Activated T-helper 17 cell treated with anti-CD3 and anti-CD28 coated beads, Interleukin-2, amount 50 U/mL, for 72 hours (primary cell): ENCODE results near the gene TSPAN5. TPM values are rescaled to one million over a fixed set of nuclear protein-coding genes. Genes with fewer than 3 reads are reported as not detected.

ENCODE experiments used
- ATAC-seq: fragments of 150-1000 bp; cut with Tn5 transposase; replicated peaks from 2 replicates; pipeline ENCODE4 v1.10.0; 2021; ENCODE audit warnings: mild to moderate bottlenecking, moderate library complexity
- H3K27ac Mint-ChIP-seq: one replicate; pipeline ENCODE4 v1.8.0; 2022; ENCODE audit warnings: mixed read lengths
- H3K27me3 Mint-ChIP-seq: one replicate; pipeline ENCODE4 v1.8.0; 2022; ENCODE audit warnings: mixed read lengths
- H3K36me3 Mint-ChIP-seq: one replicate; pipeline ENCODE4 v1.8.0; 2022; ENCODE audit warnings: low read depth, mild to moderate bottlenecking, mixed read lengths
- H3K4me1 Mint-ChIP-seq: one replicate; pipeline ENCODE4 v1.8.0; 2022; ENCODE audit warnings: mixed read lengths
- H3K4me3 Mint-ChIP-seq: one replicate; pipeline ENCODE4 v1.8.0; 2022; ENCODE audit warnings: mild to moderate bottlenecking, mixed read lengths
- H3K9me3 Mint-ChIP-seq: one replicate; pipeline ENCODE4 v1.8.0; 2022; ENCODE audit warnings: mixed read lengths
- total RNA-seq, 2 donors: library from RNA; stranded (reverse); gene quantifications; one replicate each; pipeline ENCODE4 v1.2.3, GENCODE V29; 2022

Gene TSPAN5
- total RNA-seq, 2 donors from 2014 or later, result 17.8 to 19.0 TPM

DNA sequence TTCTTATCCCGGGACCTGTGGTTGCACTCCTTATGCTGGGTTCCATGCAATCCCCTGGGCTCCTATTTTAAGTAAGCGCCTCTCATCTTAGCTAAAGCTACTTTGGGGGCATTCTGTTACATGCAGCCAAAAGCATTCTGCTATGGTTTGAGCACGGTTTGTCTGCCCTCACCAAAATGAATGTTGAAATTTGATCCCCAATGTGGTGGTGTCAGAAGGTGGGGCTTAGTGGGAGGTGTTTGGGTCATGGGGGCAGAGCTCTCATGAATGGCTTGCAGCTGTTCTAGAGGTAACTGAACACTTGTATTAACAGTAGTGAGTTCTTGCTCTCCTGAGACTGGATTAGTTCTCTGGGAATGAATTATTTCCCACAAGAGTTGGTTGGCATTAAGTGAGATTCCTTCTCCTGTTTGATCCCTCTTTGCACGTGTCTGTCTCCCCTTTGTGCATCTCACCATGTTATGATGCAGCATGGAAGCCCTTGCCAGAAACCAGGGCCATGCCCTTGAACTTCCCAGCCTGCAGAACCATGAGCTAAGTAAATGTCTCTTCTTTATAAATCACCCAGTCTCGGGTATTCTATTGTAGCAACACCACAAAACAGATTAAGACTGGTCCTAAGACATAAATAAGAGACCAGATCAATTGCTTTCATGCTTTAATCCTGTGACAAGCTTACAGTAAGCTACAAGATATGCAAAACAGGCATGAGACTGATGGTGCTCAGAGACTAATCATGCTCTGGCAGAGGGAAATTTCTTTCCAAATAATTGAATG, 141.8 kb downstream of the TSPAN5 start:
- Mint-ChIP-seq H3K9me3 (no peaks in the 10 kb centered on the region), H3K4me1 (peaks cover 47% of the 10 kb centered on the region), H3K36me3 (no peaks in the 10 kb centered on the region), H3K27ac (no peak overlapping the region), H3K27me3 (no peaks in the 10 kb centered on the region), H3K4me3 (peak overlapping the region; percentile 34)
- ATAC-seq, result no peak

DNA sequence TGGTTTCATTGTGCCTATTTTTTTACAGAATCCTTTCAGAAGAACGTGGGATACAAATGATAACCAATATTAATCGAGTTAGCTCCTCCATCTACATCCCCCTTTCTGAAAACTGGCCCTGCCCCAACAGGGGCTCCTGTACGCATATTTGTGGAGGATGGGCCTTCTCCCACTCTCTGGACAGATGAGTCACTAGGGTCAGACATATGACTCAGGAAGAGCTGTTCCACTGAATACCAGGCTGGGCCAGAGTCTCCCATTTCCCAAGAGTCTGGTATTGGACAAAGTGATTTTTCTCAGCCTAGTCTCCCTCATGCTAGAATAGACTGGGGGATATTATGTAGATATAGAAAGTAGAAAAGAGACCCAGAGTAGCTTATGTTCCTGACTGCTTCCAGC, 142.4 kb downstream of the TSPAN5 start:
- Mint-ChIP-seq H3K27ac (peak overlapping the region; percentile 9), H3K9me3 (no peaks in the 10 kb centered on the region), H3K4me1 (peaks cover 51% of the 10 kb centered on the region)

DNA sequence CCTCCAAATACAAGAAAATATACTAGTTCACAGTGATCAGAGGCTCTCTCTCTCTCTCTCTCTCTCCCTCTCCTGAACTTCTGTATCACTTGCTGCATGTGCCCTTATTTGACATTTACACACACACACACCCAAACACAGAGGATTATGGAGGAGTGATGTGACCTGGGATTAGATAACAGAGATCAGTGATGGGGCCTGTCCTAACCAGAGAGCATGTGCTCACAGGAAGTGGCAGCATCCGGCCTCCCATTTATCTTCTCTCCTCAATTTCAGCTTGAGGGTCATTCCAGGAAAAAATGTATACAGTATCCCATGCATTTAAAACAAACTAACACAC, 143.0 kb downstream of the TSPAN5 start:
- Mint-ChIP-seq H3K27ac (no peak overlapping the region), H3K27me3 (no peaks in the 10 kb centered on the region), H3K4me3 (no peak overlapping the region), H3K36me3 (no peaks in the 10 kb centered on the region), H3K9me3 (no peaks in the 10 kb centered on the region), H3K4me1 (peaks cover 56% of the 10 kb centered on the region)
- ATAC-seq, result no peak

More for the DNA sequence above, 142.4 kb downstream of the TSPAN5 start:
- H3K4me3 Mint-ChIP-seq, result no peak overlapping the region
- H3K36me3 Mint-ChIP-seq, result no peaks in the 10 kb centered on the region
- H3K27me3 Mint-ChIP-seq, result no peaks in the 10 kb centered on the region
- ATAC-seq, result no peak

DNA sequence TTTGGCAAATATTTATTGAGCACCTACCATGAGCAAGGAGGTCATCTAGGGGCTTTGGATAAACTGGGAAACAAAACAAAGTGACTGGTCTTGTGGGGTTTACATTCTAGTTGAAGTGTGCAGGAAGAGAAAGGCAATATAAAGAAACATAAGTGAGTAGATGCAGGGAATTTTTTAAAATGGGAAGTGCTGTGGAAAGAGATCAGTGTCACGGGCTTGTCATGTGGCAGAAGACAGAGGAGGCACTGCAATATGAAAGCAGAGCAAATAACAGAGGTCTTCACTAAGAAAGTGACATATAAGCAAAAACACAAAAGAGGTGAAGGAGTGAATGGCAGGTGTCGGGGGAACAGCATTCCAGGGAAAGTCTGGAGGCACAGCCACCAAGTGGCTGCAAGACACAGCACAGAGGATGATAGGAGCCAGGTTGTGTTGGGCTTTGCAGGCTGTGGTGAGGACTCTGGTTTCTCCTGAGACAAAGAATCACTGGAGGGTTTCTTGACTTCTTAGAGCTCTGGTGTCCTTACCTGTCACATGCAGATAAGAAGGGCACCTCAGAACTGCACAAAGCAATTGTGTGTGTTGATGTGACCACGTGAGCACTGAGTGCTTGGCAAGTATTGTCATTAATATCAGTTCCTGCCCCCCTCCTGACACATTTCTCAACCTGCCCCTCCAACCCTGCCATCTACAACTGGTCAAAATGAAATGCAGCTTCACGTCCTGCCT, 143.5 kb downstream of the TSPAN5 start:
- no peak for ATAC-seq
- H3K4me3 Mint-ChIP-seq, result no peak overlapping the region
- H3K4me1 Mint-ChIP-seq, result peaks cover 51% of the 10 kb centered on the region
- H3K27me3 Mint-ChIP-seq, result no peaks in the 10 kb centered on the region
- H3K27ac Mint-ChIP-seq, result no peak overlapping the region
- H3K36me3 Mint-ChIP-seq, result no peaks in the 10 kb centered on the region
- no peaks in the 10 kb centered on the region for H3K9me3 Mint-ChIP-seq

DNA sequence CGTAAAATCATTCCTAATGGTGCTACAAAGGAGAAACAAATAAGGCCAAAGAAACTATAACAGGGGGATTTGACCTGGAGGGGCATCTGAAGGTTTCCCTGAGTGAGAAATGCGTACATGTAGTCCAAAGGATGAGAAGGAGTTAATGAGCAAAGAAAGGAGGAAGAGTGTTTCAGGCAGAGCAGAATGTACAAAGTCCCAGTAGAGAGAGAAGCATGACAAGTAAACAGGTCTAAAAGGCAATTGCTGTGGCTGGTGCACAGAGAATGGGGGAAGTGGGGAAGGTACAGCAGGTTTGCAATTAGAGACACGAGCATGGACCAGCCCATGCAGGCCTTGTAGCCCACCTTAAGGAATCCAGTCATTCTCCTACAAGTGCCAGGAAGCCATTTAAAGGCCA, 145.5 kb downstream of the TSPAN5 start:
- Mint-ChIP-seq H3K4me1 (peaks cover 38% of the 10 kb centered on the region), H3K27ac (no peak overlapping the region), H3K9me3 (no peaks in the 10 kb centered on the region), H3K27me3 (no peaks in the 10 kb centered on the region), H3K36me3 (no peaks in the 10 kb centered on the region), H3K4me3 (no peak overlapping the region)
- ATAC-seq, result no peak

DNA sequence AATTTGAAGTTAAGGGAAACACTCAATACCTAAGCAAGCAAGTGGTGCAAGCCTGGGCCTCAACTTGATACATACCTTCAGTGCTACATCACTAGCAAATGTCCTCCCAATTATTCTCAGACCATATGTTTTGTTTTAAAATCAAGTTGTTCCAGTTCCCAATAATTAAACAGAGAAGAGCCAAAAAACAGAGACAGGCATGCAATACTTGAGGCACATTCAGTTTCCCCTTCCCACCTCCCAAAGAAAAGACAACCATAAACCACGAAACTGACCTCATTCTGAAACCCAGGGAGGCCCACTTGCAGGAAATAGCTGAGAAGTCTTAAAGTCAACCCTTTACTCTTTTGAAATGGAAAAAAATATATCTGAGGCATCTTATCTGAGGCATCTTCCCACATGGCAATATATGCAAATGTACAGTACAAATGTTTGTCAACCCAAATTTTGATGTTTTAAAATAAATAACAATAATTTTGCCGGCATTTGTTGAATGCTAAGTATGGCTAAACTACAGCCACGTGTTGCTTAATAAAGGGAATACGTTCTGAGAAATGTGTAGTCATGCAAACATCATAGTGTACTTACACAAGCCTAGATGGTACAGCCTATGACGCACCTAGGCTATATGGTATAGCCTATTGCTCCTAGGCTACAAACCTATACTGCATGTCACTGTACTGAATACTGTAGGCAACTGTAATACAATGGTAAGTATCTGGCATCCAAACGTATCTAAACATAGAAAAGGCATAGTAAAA, 147.5 kb downstream of the TSPAN5 start:
- Mint-ChIP-seq H3K4me3 (peak overlapping the region; percentile 51), H3K9me3 (no peaks in the 10 kb centered on the region), H3K36me3 (peaks cover 15% of the 10 kb centered on the region)

DNA sequence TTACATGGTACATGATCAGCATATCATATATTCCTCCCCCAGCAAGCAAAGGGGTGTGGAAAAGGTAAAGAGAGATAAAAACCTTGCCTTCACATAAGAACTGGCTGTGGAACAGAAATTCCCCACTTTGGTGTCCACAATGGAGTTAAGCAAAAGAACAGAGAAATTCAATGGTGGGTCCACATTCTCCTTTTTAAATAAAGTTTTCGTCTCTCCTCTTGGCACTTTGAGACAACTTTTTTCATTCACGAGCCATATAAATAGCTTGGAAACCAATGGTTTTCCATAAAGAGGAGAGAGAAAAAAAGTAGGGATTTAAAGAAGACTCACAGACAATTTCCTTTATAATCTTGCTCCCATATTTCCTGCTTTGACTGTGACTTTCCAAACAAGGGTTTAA, 148.1 kb downstream of the TSPAN5 start:
- Mint-ChIP-seq H3K4me3 (peak overlapping the region; percentile 51), H3K36me3 (peaks cover 20% of the 10 kb centered on the region), H3K27me3 (no peaks in the 10 kb centered on the region), H3K27ac (peak overlapping the region; percentile 77), H3K4me1 (peaks cover 22% of the 10 kb centered on the region), H3K9me3 (no peaks in the 10 kb centered on the region)
- no peak for ATAC-seq

More for the DNA sequence above, 147.5 kb downstream of the TSPAN5 start:
- ATAC-seq, result peak; percentile 92
- Mint-ChIP-seq H3K27ac (peak overlapping the region; percentile 77), H3K27me3 (no peaks in the 10 kb centered on the region), H3K4me1 (peaks cover 24% of the 10 kb centered on the region)

DNA sequence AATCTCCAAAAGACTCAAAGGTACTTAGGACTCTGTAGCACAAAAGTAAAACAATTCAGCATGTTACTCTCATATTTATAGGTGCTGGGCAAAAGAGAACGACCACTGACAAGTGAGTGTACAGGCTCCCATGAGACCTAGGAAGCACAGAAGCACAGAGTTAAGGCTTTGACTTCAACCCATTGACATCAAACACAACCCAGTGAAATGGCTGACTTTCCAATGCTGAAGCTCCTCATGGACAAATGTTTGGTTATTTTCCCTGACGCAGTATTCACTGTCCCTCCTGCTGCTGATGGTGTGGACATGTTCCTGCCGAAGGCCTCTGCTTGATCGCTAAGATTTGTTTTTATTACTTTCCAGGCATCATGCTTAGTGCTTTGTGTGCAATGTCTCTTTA, 148.7 kb downstream of the TSPAN5 start:
- ATAC-seq, result no peak
- H3K9me3 Mint-ChIP-seq, result no peaks in the 10 kb centered on the region
- H3K36me3 Mint-ChIP-seq, result peaks cover 23% of the 10 kb centered on the region
- H3K27me3 Mint-ChIP-seq, result no peaks in the 10 kb centered on the region
- H3K4me3 Mint-ChIP-seq, result no peak overlapping the region
- H3K27ac Mint-ChIP-seq, result no peak overlapping the region
- H3K4me1 Mint-ChIP-seq, result peaks cover 23% of the 10 kb centered on the region

DNA sequence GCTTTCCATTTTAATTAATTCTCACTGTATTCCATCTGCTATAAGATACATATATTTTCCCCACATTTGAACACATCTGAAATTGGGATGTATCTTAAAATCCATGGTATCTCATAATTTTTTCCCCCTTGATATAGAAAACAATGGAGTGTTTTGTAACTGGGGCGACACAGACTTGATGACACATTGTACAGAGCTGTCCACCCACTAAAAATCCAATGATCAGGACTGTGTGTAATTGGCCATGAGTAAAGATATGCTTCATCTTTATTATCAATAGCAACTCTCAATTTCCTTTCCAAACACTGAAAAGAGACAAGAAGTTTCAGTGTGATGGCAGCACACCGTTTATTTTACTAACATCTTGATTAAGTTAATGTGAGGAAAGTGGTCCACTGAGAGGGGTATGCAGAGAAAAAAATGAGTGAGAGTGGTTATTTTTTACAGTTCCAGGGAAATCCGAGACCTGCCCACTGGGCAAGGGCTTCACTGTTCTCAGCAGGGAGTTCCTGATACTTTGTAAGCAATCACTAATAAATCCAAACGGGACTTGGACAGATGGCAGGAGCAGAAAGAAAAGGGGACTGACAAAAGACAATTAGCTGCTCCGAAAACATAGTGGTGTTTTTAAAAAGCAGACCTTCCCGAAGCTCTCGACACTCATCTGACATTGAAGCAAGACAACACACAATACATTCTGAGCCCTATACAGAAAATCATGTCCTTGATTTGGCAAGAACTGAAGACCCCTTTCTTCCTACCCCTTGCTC, 149.4 kb downstream of the TSPAN5 start:
- peaks cover 23% of the 10 kb centered on the region for H3K36me3 Mint-ChIP-seq
- H3K27ac Mint-ChIP-seq, result no peak overlapping the region
- no peak for ATAC-seq
- peaks cover 23% of the 10 kb centered on the region for H3K4me1 Mint-ChIP-seq
- no peak overlapping the region for H3K4me3 Mint-ChIP-seq
- H3K9me3 Mint-ChIP-seq, result no peaks in the 10 kb centered on the region
- H3K27me3 Mint-ChIP-seq, result no peaks in the 10 kb centered on the region

DNA sequence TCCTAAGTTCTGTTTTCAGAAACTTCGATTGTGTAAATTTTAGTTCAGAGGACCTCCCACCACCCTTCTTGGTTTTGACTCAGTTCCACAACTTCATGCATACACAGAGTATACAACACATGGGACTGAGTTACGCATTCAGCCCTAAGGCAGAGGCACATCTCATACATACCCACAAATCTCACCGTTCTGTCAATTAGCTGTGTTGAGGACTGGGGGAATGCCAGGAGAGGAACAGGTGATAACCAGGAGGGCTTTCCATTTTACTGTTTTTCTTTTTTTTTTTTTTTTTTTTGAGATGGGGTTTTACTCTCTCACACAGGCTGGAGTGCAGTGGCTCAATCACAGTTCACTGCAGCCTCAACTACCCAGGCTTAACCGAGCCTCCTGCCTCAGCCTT, 150.2 kb downstream of the TSPAN5 start:
- Mint-ChIP-seq H3K4me1 (peaks cover 23% of the 10 kb centered on the region), H3K36me3 (peaks cover 23% of the 10 kb centered on the region), H3K27ac (no peak overlapping the region), H3K9me3 (no peaks in the 10 kb centered on the region), H3K27me3 (no peaks in the 10 kb centered on the region), H3K4me3 (no peak overlapping the region)
- ATAC-seq, result no peak

DNA sequence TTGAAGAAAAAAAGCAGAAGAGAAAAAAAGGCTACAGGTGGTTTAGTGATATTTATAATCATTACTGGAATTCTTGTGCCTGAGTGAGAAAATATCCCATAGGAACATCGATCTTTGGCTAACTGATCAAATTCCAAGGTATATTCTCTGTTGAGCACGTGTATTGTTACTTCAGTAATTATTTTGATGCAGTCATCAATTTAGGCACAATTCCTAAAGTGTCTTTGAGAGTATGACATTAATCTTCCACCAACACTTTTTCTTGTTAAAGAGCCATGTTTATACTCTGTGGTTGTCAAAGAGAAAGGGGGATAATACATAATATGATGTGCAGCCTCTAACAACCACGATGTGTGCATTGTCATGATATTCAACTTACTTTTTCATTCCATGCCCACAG, 151.1 kb downstream of the TSPAN5 start:
- Mint-ChIP-seq H3K27me3 (no peaks in the 10 kb centered on the region), H3K4me1 (peaks cover 22% of the 10 kb centered on the region), H3K36me3 (peaks cover 30% of the 10 kb centered on the region)

DNA sequence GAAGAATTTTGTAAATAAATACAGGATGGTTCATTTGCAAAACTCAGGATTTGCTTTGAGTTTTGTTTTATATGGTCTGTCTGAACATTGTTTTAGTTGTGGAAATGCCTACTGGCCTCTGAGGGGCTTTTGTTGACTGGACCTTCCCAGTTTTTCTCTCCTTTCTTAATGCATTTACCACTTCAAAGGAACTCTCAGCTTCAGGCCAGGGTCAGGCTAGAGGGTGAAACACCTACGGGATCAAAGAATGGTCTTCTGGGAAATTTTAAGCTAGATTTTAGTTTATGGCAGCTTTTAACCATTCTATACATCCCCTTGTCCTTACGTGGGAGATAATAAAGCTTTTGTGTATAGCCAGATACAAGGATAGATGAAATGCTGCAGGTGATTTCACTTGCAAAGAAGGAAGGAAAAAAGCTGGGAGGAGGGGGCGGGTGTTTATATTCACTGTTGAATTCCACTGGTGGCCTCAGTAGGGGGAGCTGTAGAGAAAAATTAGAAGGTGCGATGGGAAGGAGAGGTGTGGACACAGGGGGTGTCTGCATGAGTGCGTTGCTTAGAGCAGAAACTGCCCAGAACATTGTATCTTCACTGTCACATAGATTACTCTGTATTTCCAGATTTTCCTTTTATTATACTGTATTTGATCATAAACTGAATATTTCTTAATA, 151.8 kb downstream of the TSPAN5 start:
- Mint-ChIP-seq H3K27ac (no peak overlapping the region), H3K4me3 (no peak overlapping the region), H3K4me1 (peaks cover 28% of the 10 kb centered on the region), H3K27me3 (no peaks in the 10 kb centered on the region), H3K36me3 (peaks cover 30% of the 10 kb centered on the region), H3K9me3 (peaks cover 5% of the 10 kb centered on the region)
- ATAC-seq, result no peak

More for the DNA sequence above, 151.1 kb downstream of the TSPAN5 start:
- Mint-ChIP-seq H3K9me3 (peaks cover 5% of the 10 kb centered on the region), H3K4me3 (no peak overlapping the region), H3K27ac (no peak overlapping the region)
- no peak for ATAC-seq

DNA sequence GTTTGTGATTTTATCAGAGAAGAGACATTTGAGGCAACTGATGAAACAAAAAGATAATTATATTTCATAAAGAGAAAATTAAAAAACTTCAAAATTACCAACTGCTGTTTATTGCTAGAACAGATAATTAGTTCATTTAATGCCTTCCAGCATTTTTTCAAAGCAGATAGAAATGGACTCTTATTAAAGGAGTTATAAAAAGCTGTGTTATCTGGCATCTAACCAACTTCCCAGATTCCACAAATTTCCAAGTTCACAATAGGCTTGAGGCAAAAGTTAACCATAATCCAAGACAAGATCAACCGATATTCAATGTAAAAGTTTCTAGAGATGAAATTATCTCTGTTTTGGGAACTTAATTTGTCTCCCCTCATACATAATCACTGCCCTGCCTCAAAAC, 152.4 kb downstream of the TSPAN5 start:
- Mint-ChIP-seq H3K27me3 (no peaks in the 10 kb centered on the region), H3K36me3 (peaks cover 30% of the 10 kb centered on the region), H3K9me3 (peaks cover 5% of the 10 kb centered on the region), H3K4me1 (peaks cover 28% of the 10 kb centered on the region), H3K4me3 (no peak overlapping the region), H3K27ac (no peak overlapping the region)
- ATAC-seq, result no peak

DNA sequence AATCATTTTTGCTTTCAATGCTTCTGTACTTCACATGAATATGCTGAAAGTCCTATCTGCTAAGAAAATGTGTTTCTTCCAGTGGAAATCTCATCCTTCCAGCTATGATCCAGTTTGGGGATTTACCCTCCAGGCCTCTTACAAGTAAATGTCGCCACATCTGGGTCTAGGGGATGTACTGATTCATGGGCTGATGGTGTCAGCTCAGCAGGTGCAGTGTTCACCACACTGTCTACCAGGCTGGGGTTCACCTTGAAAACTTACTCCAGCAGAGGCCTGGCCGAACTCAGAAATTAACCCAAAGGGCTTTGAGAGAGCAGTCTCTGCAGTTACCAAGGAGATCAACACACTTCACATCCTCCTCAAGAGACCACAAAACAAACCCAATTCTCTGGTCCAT, 154.3 kb downstream of the TSPAN5 start:
- H3K9me3 Mint-ChIP-seq, result peaks cover 5% of the 10 kb centered on the region
- no peak for ATAC-seq
- H3K4me1 Mint-ChIP-seq, result peaks cover 22% of the 10 kb centered on the region
- no peak overlapping the region for H3K27ac Mint-ChIP-seq
- H3K4me3 Mint-ChIP-seq, result no peak overlapping the region
- peaks cover 30% of the 10 kb centered on the region for H3K36me3 Mint-ChIP-seq
- no peaks in the 10 kb centered on the region for H3K27me3 Mint-ChIP-seq
